SHP77 treated with DMSO at 0.1 percent for 48 hours (cell line): Measurements from ENCODE around the gene SLC10A1.
"Not testable (repeated sequence)": the region's sequence is repeated elsewhere in the genome, so short reads cannot be mapped to it uniquely, and the experiment has no call there.

Experiments used
- DNase-seq: peaks from one replicate; lab custom pipeline; 2025; lab: John Stamatoyannopoulos, UW

The SLC10A1 gene

GRCh38 chr14:69770559-69770958, 26.5 kb downstream of the SLC10A1 start:
- no peak for DNase-seq

GRCh38 chr14:69769623-69770022, 27.4 kb downstream of the SLC10A1 start:
- DNase-seq: no peak

- DNase-seq: no peak
Measured at GRCh38 chr14:69768873-69769272, 28.2 kb downstream of the SLC10A1 start.

GRCh38 chr14:69767369-69767999, 29.6 kb downstream of the SLC10A1 start:
- DNase-seq: peak; percentile 69

- DNase-seq: peak; percentile 83
Measured at GRCh38 chr14:69766984-69767368, 30.1 kb downstream of the SLC10A1 start, which contains the start of gene SRSF5. TSS of gene SRSF5 (plus strand) at chr14:69767142. CDS start at chr14:69768157, 1,015 bp downstream.

- DNase-seq: no peak
Measured at GRCh38 chr14:69763761-69764510, 33.1 kb downstream of the SLC10A1 start.

GRCh38 chr14:69760810-69761209, 36.2 kb downstream of the SLC10A1 start:
- no peak for DNase-seq

GRCh38 chr14:69756298-69756697, 40.7 kb downstream of the SLC10A1 start:
- no peak for DNase-seq

- DNase-seq: no peak
Measured at GRCh38 chr14:69755784-69756183, 41.3 kb downstream of the SLC10A1 start.

GRCh38 chr14:69755296-69755695, 41.7 kb downstream of the SLC10A1 start:
- no peak for DNase-seq

GRCh38 chr14:69754487-69754886, 42.6 kb downstream of the SLC10A1 start:
- no peak for DNase-seq

- DNase-seq: no peak
Measured at GRCh38 chr14:69753860-69754259, 43.2 kb downstream of the SLC10A1 start.

- DNase-seq: no peak
Measured at GRCh38 chr14:69752773-69753172, 44.3 kb downstream of the SLC10A1 start.

GRCh38 chr14:69750495-69750894, 46.5 kb downstream of the SLC10A1 start:
- no peak for DNase-seq

- no peak for DNase-seq
Measured at GRCh38 chr14:69749956-69750355, 47.1 kb downstream of the SLC10A1 start.

- no peak for DNase-seq
Measured at GRCh38 chr14:69741055-69741454, 56.0 kb downstream of the SLC10A1 start.

- DNase-seq: not testable (repeated sequence)
Measured at GRCh38 chr14:69736405-69736804, 60.6 kb downstream of the SLC10A1 start.

GRCh38 chr14:69731919-69732598, 65.0 kb downstream of the SLC10A1 start:
- not testable (repeated sequence) for DNase-seq

GRCh38 chr14:69727860-69728259, 69.2 kb downstream of the SLC10A1 start:
- no peak for DNase-seq

GRCh38 chr14:69726761-69727511, 70.1 kb downstream of the SLC10A1 start:
- DNase-seq: peak; percentile 8
